ENCODE data around the gene SLC35D2.

GRCh38 chr9:96305171-96305570 is 78.3 kb downstream of the SLC35D2 start:
- TF ChIP-seq, protein P1, sequence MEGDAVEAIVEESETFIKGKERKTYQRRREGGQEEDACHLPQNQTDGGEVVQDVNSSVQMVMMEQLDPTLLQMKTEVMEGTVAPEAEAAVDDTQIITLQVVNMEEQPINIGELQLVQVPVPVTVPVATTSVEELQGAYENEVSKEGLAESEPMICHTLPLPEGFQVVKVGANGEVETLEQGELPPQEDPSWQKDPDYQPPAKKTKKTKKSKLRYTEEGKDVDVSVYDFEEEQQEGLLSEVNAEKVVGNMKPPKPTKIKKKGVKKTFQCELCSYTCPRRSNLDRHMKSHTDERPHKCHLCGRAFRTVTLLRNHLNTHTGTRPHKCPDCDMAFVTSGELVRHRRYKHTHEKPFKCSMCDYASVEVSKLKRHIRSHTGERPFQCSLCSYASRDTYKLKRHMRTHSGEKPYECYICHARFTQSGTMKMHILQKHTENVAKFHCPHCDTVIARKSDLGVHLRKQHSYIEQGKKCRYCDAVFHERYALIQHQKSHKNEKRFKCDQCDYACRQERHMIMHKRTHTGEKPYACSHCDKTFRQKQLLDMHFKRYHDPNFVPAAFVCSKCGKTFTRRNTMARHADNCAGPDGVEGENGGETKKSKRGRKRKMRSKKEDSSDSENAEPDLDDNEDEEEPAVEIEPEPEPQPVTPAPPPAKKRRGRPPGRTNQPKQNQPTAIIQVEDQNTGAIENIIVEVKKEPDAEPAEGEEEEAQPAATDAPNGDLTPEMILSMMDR (IDR thresholded peaks at IDR 0.05), result no peak
- no peak for TF ChIP-seq POLR2A (IDR thresholded peaks at IDR 0.05)

Data from uterus (tissue), 2 donors.